ENCODE data around the gene ENO4.

DNA sequence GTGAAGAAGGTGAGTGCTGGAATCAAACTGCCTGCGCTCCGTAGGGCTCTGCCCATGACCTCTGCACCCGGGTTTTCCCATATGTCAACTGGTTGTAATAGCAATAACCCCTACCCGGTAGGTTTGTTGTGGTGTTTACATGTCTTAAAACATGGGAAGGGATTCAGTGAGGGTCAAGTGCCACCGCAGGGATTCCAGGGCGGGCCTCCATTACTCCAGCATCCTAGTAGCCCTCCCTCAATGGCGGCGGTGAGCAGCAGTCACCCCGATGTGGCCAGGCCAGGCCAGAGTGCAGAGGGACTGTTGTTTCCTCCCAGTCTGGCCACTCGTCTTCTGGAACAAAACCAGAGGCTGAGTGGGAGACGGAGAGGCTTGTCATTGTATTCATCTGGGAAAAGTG lies 37.6 kb upstream of the ENO4 start:
- TF ChIP-seq POLR2A (IDR thresholded peaks at IDR 0.05) (no peak), POLR2AphosphoS5 (IDR thresholded peaks at IDR 0.05) (no peak)
- TF ChIP-seq, protein P1, sequence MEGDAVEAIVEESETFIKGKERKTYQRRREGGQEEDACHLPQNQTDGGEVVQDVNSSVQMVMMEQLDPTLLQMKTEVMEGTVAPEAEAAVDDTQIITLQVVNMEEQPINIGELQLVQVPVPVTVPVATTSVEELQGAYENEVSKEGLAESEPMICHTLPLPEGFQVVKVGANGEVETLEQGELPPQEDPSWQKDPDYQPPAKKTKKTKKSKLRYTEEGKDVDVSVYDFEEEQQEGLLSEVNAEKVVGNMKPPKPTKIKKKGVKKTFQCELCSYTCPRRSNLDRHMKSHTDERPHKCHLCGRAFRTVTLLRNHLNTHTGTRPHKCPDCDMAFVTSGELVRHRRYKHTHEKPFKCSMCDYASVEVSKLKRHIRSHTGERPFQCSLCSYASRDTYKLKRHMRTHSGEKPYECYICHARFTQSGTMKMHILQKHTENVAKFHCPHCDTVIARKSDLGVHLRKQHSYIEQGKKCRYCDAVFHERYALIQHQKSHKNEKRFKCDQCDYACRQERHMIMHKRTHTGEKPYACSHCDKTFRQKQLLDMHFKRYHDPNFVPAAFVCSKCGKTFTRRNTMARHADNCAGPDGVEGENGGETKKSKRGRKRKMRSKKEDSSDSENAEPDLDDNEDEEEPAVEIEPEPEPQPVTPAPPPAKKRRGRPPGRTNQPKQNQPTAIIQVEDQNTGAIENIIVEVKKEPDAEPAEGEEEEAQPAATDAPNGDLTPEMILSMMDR (IDR thresholded peaks at IDR 0.05): no peak
